GM18502 (cell line): Measurements from ENCODE around the gene DUSP7.

Experiments used
- ATAC-seq: cut with Tn5 transposase; IDR thresholded peaks from one replicate; pipeline ENCODE4 v1.9.1; 2021; ENCODE audit warnings: mild to moderate bottlenecking; ENCODE audit not compliant: unreplicated experiment, poor library complexity

The DUSP7 gene

GRCh38 chr3:52032702-52033408, 23.5 kb downstream of the DUSP7 start:
- no peak for ATAC-seq

DNA sequence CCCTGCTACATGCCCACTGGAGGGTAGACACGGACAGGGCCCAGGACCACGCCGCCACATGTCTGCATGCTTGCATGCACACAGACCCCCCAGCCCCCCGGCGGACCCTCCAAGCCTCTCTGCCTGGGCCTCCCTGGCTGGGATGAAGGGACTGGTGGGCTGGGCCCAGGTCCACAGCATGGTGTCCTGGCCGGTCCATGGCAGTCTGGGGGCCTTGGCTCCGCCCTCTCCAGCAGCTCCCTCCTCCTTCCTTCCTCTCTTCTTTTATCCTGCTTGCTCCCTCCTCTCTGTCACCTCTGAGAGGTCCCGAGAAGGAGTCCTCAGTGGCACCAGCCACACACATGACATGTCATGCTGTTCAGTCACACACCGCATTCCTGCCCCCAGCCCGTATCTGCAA, 24.5 kb downstream of the DUSP7 start:
- no peak for ATAC-seq

DNA sequence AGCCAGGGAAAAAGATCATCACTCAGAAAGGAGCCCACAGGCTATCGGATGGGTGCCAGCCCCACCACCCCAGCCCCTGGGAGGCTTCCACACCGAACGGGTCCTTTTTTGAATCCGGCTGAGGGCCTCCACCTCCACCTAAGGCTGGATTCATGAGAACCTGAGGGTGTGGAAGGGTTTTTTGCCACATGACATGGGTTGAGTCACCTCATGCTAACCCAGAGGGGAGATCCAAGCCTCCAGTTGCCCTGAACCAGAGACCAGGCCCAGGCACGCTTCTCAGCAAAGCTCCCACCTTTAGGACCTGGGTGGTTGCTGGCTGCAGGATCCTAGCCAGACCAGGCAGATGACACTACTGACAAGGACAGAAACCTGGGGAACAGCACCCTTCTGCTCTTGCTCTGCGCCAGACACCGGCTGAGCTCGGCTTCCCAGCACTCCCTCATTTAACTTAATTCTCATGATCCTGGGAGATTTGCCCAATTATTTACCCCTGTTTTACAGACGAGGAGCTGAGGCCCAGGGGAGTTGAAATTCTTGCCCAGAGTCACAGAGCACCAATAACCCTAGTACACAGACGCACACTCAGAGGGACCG, 25.6 kb downstream of the DUSP7 start:
- no peak for ATAC-seq

- no peak for ATAC-seq
These were observed 26.8 kb downstream of the DUSP7 start for GRCh38 chr3:52029535-52029934.

GRCh38 chr3:52029053-52029452, 27.3 kb downstream of the DUSP7 start:
- ATAC-seq, result no peak

GRCh38 chr3:52028572-52028971, 27.8 kb downstream of the DUSP7 start:
- ATAC-seq, result no peak

DNA sequence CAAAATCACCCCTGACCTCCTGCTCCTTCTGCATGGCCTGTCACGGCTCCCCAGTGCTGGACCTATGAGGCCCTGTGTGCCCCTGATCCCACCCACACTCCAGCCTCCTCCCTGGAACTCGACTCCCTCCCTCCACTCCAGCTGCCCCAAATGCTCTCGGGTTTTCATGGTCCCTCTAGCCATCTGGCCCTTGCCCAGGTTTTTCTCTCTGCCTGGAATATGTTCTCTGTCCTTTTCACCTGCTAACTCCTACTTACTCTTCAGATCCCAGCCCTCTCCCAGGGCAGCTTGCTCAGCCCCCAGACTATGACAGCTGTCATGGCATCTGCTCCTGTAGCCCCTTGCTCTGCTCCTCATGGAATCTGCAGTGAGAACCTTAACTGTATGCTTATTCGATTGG, 30.3 kb downstream of the DUSP7 start:
- ATAC-seq, result no peak

DNA sequence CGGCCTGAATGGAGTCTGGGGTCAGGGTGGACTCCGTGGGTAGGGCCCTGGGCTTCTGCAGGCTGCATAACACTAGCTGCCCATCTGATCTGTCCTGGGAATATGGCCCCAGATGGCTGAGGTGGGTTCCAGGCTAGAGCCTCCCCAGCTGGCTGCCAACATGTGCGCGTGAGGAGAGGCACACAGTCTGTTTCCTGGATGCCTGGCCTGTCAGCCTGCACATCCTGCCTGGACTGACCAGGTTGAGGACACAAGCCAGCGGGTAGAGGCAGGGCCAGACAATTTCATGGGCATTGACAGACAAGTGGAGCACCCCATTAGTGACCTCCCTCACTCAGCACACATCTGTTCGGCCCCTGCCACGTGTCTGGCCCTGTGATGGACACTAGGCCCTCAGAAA, 30.9 kb downstream of the DUSP7 start:
- ATAC-seq, result no peak

DNA sequence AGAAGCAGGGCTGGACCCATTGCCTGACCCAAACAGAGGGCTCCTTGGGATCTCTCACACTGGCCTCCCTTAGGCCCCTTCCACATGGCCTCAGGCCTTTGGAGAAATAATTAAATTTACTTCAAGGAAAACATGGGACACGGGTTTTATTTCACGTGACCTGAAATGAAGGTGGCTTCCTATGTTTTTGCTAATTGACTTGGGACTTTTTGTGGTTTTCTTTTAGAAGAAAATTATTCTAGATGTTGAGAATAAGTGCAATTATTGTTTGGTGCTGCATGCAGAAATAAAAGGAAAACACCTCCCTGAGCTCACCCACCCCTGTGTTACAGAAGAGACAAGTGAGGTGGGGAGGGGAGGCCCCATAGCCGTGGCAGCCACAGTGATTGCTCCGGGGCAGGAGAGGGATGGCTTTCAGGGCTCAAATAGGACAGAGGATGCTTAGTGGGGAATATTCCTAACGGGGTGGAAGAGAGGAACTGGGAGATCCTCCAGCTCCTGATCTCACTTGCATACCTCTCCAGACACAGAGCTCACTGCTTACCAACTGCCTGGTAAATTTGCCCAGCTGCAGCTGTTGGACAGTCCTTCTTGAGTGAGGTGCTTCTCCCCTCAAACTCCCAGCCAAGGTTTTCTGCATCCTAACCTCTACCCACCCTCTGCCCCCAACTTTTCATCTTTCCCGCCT, 31.5 kb downstream of the DUSP7 start:
- no peak for ATAC-seq

GRCh38 chr3:52023860-52024764, 32.3 kb downstream of the DUSP7 start:
- ATAC-seq, result no peak

GRCh38 chr3:52023101-52023770, 33.1 kb downstream of the DUSP7 start:
- ATAC-seq, result no peak

- ATAC-seq, result no peak
These were observed 33.9 kb downstream of the DUSP7 start for GRCh38 chr3:52022323-52023100.

- ATAC-seq, result no peak
These were observed 34.7 kb downstream of the DUSP7 start for GRCh38 chr3:52021489-52022268.

DNA sequence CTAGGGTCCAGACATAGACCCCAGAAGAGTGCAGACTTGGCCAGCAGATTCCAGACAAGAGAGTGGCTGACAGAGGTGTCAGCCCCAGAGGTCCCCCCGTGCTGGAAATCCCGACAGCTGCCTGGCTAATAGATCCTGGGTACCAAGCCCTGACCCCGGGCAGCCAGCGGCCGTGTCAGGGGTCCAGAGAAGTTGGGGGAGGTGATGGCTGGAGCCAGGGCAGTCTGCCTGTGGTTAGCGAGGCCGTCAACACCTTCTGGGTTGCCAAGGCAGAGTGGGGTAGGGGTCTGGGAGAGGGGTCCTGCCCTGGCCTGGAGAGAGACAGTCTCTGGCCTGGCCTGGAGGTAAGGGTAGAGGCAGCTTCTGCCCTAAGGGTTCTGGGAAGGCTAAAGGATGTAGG, 35.6 kb downstream of the DUSP7 start:
- no peak for ATAC-seq

DNA sequence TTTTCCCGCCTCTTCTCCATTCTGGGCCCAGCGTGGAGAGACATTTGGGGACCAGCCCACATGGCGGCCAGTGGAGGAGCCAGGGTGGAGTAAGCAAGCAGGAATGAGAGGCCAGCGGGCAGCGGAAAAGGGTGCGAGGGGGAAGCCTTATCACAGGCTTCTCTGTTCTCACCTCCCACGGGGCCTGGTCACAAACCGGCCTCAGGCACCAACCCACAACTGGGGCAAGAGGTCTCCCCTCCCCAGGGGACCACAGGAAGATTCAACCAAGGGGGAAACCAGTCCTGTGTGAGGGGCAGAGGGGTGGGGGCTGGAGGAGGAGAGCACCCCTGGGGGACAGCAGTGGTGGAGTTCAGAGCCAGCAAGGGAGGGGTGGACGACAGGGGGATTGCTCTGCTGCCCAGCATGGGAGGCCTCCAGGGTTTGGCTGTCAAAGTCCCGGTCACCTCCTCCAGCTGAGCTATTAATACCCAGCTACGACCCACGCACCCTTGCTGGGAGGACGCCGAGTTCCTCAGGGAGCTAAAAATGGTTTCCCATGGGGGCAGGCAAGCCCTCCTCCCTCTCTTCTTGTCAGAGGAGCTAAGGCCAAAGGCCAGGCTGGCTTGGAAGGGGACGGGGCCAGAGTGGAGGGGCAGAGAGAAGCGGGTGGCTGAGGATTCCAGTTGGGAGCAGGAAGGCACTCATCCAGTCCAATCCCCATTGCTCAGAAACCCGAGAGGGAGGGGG, 36.9 kb downstream of the DUSP7 start:
- no peak for ATAC-seq

- no peak for ATAC-seq
These were observed 37.9 kb downstream of the DUSP7 start for GRCh38 chr3:52018319-52019000.

DNA sequence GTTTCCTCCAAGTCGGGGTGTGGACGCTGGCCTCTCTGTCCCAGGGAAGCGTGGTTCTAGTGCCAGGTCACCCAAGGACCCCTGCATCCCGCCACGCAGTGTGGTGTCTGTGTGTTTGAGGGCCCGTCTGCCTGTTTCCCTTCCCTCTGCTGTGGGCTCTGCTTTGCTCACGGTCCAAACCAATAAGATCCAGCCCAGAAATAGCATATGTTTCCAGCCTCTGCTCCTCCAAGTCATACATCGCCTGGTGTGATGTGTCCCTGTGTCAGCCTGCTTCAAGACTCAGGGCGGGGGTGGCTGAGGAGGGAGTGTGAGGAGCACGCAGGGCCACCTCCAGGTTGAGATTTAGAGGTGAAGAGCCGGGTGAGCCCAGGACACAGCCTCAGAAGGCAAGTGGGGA, 38.8 kb downstream of the DUSP7 start:
- ATAC-seq, result no peak
